ENCODE data around the gene ZFAND2A. TPM values are rescaled to one million over a fixed set of nuclear protein-coding genes. Genes with fewer than 3 reads are reported as not detected.

Gene ZFAND2A
- total and polyA plus RNA-seq, 7 experiments from 2014 or later: 21.2 to 74.5 (median 43.2) TPM

DNA sequence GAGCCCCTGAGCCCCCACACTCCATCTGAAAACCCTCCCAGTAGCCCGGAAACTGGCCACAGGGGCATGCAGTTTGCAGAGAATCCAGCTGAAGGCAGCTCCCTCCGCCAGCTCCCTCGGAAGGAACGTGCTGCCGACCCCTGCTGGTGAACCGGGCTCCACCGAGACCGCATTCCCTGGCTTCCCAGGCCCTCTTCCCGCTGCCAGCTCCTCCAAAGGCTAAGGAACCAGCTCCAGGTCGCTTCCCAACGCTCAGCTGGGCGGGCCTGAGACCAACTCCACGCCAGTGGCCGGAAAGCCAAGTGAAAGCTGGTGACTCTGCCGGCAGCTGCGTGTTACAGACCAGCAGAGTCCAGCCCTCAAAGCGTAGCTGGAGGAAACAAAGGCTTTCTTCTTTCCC lies 36.3 kb downstream of the ZFAND2A start:
- no peak for ATAC-seq

DNA sequence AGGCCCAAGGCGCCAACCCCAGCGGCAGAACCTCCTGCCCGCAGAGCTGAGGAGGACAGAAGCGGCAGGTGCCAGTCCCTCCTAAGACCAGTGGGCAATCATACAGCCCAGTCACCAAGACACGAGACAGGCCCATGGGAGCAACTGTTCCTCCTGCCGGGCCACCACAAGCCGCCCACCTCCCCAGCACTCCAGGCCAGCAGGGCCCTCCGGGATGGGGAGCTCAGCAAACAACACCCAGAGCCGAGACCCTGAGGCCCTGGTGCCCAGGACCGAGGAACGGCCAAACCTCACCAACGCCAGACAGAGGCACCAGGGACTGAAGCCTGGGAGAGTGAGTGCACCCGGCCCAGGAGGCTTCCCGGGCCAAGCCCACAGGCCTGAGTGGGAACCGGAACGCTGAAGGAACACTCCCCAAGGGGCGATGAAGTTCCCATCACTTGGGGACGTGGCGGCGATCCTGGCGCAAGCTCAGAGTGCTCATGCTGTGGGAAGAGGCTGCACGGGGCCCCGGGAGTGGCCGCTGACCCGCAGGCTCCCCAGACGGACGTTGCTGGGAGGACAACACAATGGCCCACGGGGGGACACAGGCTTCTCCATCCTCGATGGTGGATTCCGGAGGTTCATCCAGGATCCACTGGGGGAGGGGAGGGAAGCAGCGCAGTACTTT lies 37.0 kb downstream of the ZFAND2A start:
- H3K36me3 Mint-ChIP-seq: peaks cover 0 to 9% (median 3%) of the 10 kb centered on the region in 5 donors
- Histone ChIP-seq H3K4me3 (ENCODE audit: low read length) (no peak overlapping the region), H3K4me1 (ENCODE audit: control insufficient read depth in 2 of 2, insufficient read depth in 2 of 2, low read length in 2 of 2) (peaks cover 0 to 3% of the 10 kb centered on the region in 2 donors), H3K9me3 (ENCODE audit: control insufficient read depth in 2 of 3, low read length in 3 of 3) (no peaks in the 10 kb centered on the region), H3K27ac (ENCODE audit: low read depth, low read length) (no peak overlapping the region), H3K36me3 (ENCODE audit: control insufficient read depth in 2 of 3, insufficient read depth in 3 of 3, low read length in 3 of 3) (peaks cover 0 to 17% (median 0%) of the 10 kb centered on the region in 3 experiments), H3K27me3 (ENCODE audit: control insufficient read depth in 2 of 2, insufficient read depth in 2 of 2, low read length in 2 of 2) (no peaks in the 10 kb centered on the region)
- ChIA-PET CTCF (interaction anchor here (0.8 kb wide), 1 partner anchor 10 kb away, joined by 3 read pairs; no protein-coding TSS in a partner anchor), POLR2A (no interaction called here)
- no peak for ATAC-seq
- intact Hi-C loops (cut with micrococcal nuclease): no loop called here
- H3K27ac Mint-ChIP-seq: no peak overlapping the region
- DNase-seq: no peak
- peaks cover 7 to 17% (median 12%) of the 10 kb centered on the region in 7 donors for H3K4me1 Mint-ChIP-seq
- H3K4me3 Mint-ChIP-seq: no peak overlapping the region
- no peaks in the 10 kb centered on the region for H3K9me3 Mint-ChIP-seq
- H3K27me3 Mint-ChIP-seq: no peaks in the 10 kb centered on the region

More for the DNA sequence above, 36.3 kb downstream of the ZFAND2A start:
- Histone ChIP-seq H3K27me3 (ENCODE audit: control insufficient read depth in 2 of 2, insufficient read depth in 2 of 2, low read length in 2 of 2) (no peaks in the 10 kb centered on the region), H3K36me3 (ENCODE audit: control insufficient read depth in 2 of 3, insufficient read depth in 3 of 3, low read length in 3 of 3) (peaks cover 0 to 17% (median 0%) of the 10 kb centered on the region in 3 experiments), H3K27ac (ENCODE audit: low read depth, low read length) (no peak overlapping the region), H3K9me3 (ENCODE audit: control insufficient read depth in 2 of 3, low read length in 3 of 3) (no peaks in the 10 kb centered on the region), H3K4me1 (ENCODE audit: control insufficient read depth in 2 of 2, insufficient read depth in 2 of 2, low read length in 2 of 2) (peaks cover 0 to 3% of the 10 kb centered on the region in 2 donors), H3K4me3 (ENCODE audit: low read length) (no peak overlapping the region)
- ChIA-PET POLR2A (no interaction called here), CTCF (no interaction called here)
- DNase-seq: no peak
- Mint-ChIP-seq H3K27me3 (no peaks in the 10 kb centered on the region), H3K27ac (no peak overlapping the region), H3K36me3 (peaks cover 0 to 9% (median 3%) of the 10 kb centered on the region in 5 donors), H3K4me3 (no peak overlapping the region), H3K9me3 (no peaks in the 10 kb centered on the region), H3K4me1 (peaks cover 6 to 11% (median 7%) of the 10 kb centered on the region in 7 donors)
- intact Hi-C loops (cut with micrococcal nuclease): no loop called here

DNA sequence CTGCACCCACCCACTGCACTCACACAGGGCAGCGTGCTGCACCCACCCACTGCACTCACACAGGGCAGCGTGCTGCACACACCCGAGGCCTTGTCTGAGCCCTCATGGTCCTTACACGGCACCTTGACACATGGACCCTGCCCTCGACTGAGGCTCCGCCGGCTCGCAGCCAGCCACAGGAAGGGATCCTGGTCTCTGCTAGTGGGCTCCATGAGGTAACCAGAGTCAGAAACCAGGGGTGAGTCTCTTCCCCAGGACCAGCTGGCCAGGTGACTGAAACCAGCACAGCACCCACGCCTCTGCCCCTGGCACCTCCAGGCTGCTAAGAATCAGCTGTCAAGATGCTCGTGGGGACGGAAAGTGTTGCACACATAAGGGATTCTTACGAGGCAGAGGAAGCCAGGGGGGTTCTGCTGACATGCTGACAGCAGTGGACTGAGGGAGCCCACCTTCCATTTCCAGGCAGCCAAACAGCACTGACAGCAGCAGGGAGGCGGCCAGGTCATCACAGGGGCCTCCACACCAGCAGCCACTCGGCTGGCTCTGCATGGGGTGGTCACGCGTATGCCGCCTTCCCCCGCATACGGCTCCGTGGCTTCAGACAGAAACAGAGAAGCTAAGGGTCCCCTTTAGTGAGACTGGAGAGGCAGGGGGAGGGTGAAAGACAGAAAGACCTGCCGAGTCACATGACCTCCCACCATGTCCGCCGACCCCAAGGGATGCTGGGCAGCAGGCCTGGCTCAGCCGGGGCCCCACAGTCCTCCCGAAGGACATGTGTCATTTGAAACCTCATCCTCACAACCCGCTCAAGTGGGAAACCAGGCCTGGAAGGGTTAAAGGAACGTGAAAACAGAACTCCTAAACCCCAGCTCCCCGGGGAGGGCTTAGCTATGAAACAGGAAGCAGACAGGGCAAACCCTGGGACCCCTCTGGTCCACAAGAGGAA lies 37.8 kb downstream of the ZFAND2A start:
- ChIA-PET POLR2A (no interaction called here), CTCF (interaction anchor here (0.8 kb wide), 1 partner anchor 10 kb away, joined by 3 read pairs; no protein-coding TSS in a partner anchor)
- Histone ChIP-seq H3K36me3 (ENCODE audit: control insufficient read depth in 2 of 3, insufficient read depth in 3 of 3, low read length in 3 of 3) (peaks cover 0 to 17% (median 0%) of the 10 kb centered on the region in 3 experiments), H3K4me1 (ENCODE audit: control insufficient read depth in 2 of 2, insufficient read depth in 2 of 2, low read length in 2 of 2) (peaks cover 0 to 3% of the 10 kb centered on the region in 2 donors), H3K27ac (ENCODE audit: low read depth, low read length) (no peak overlapping the region), H3K4me3 (ENCODE audit: low read length) (no peak overlapping the region), H3K27me3 (ENCODE audit: control insufficient read depth in 2 of 2, insufficient read depth in 2 of 2, low read length in 2 of 2) (no peaks in the 10 kb centered on the region), H3K9me3 (ENCODE audit: control insufficient read depth in 2 of 3, low read length in 3 of 3) (no peaks in the 10 kb centered on the region)
- peaks cover 0 to 2% (median 0%) of the 10 kb centered on the region in 11 donors for H3K9me3 Mint-ChIP-seq
- no peak overlapping the region for H3K4me3 Mint-ChIP-seq
- peaks cover 0 to 9% (median 3%) of the 10 kb centered on the region in 5 donors for H3K36me3 Mint-ChIP-seq
- DNase-seq: no peak
- no peak for ATAC-seq
- intact Hi-C loops (cut with micrococcal nuclease): no loop called here
- H3K27ac Mint-ChIP-seq: no peak overlapping the region
- H3K4me1 Mint-ChIP-seq: peaks cover 7 to 20% (median 15%) of the 10 kb centered on the region in 7 donors
- H3K27me3 Mint-ChIP-seq: no peaks in the 10 kb centered on the region

DNA sequence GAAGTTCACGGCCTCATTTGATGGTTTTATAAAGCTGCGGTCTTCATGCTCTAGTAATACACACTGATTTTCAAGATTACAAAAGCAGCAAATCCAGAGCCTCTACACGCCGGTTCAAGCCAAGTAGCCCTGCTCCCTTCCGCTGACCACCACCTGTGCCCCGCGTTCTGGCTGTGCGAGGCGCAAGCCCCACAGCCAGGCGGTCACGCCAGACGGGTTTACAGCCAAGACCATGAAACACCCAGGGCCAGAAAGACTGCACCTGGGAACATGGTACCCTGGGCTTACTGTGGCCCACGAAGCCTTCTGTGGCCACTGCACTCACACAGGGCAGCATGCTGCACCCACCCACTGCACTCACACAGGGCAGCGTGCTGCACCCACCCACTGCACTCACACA lies 38.5 kb downstream of the ZFAND2A start:
- H3K27me3 ChIP-seq (ENCODE audit: control insufficient read depth in 2 of 2, insufficient read depth in 2 of 2, low read length in 2 of 2): no peaks in the 10 kb centered on the region
- Mint-ChIP-seq H3K27ac (no peak overlapping the region), H3K9me3 (peaks cover 0 to 2% (median 0%) of the 10 kb centered on the region in 11 donors), H3K36me3 (peaks cover 0 to 4% (median 3%) of the 10 kb centered on the region in 5 donors), H3K4me3 (no peak overlapping the region), H3K4me1 (peaks cover 7 to 20% (median 15%) of the 10 kb centered on the region in 7 donors), H3K27me3 (no peaks in the 10 kb centered on the region)
- H3K27ac ChIP-seq (ENCODE audit: low read depth, low read length): no peak overlapping the region
- POLR2A ChIA-PET: no interaction called here
- H3K9me3 ChIP-seq (ENCODE audit: control insufficient read depth in 2 of 3, low read length in 3 of 3): no peaks in the 10 kb centered on the region
- H3K4me3 ChIP-seq (ENCODE audit: low read length): no peak overlapping the region
- H3K36me3 ChIP-seq (ENCODE audit: control insufficient read depth in 2 of 3, insufficient read depth in 3 of 3, low read length in 3 of 3): peaks cover 0 to 10% (median 0%) of the 10 kb centered on the region in 3 experiments
- DNase-seq (no peak), ATAC-seq (no peak)
- CTCF ChIA-PET: no interaction called here
- intact Hi-C loops (cut with micrococcal nuclease): no loop called here
- peaks cover 0 to 3% of the 10 kb centered on the region in 2 donors for H3K4me1 ChIP-seq (ENCODE audit: control insufficient read depth in 2 of 2, insufficient read depth in 2 of 2, low read length in 2 of 2)

DNA sequence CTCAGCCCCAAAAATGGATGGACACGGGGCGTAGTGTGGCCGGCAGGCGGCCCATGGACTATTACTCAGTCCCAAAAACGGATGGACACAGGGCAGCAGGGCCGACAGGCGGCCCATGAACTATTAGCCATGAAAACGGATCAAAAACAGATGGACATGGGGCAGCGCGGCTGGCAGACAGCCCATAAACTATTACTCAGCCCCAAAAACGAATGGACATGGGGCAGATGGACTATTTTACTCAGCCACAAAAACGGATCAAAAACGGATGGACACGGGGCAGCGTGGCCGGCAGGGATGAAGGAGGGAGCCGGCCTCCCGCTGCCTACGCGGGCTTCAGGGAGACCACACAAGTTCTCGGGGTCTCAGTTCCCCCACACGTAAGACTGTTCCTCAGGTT lies 39.2 kb downstream of the ZFAND2A start:
- Histone ChIP-seq H3K4me3 (ENCODE audit: low read length) (no peak overlapping the region), H3K27ac (ENCODE audit: low read depth, low read length) (no peak overlapping the region), H3K27me3 (ENCODE audit: control insufficient read depth in 2 of 2, insufficient read depth in 2 of 2, low read length in 2 of 2) (no peaks in the 10 kb centered on the region), H3K9me3 (ENCODE audit: control insufficient read depth in 2 of 3, low read length in 3 of 3) (no peaks in the 10 kb centered on the region), H3K4me1 (ENCODE audit: control insufficient read depth in 2 of 2, insufficient read depth in 2 of 2, low read length in 2 of 2) (peaks cover 0 to 3% of the 10 kb centered on the region in 2 donors), H3K36me3 (ENCODE audit: control insufficient read depth in 2 of 3, insufficient read depth in 3 of 3, low read length in 3 of 3) (peaks cover 0 to 9% (median 0%) of the 10 kb centered on the region in 3 experiments)
- Mint-ChIP-seq H3K4me3 (no peak overlapping the region), H3K27me3 (no peaks in the 10 kb centered on the region), H3K4me1 (peaks cover 7 to 20% (median 15%) of the 10 kb centered on the region in 7 donors), H3K9me3 (peaks cover 0 to 7% (median 0%) of the 10 kb centered on the region in 11 donors), H3K36me3 (peaks cover 0 to 4% (median 3%) of the 10 kb centered on the region in 5 donors), H3K27ac (no peak overlapping the region)
- ChIA-PET POLR2A (no interaction called here), CTCF (no interaction called here)
- ATAC-seq (no peak), DNase-seq (no peak)
- intact Hi-C loops (cut with micrococcal nuclease): no loop called here

DNA sequence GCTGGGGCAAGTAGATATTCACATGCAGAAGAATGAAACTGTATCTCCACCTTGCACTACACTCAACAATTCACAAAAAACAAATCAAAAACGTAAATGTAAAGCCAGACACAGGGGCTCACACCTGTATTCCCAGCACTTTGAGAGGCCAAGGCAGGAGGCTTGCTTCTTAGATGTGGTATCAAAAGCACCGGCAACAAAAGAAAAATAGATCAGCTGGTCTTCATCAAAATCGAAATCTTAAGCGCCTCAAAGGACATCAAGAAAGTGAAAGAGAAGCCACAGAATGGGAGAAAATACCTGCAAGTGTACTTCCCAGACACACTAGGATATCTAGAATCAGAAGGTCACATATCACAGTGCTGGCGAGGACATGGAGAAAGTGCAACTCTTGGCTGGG lies 40.8 kb downstream of the ZFAND2A start:
- peaks cover 0 to 4% (median 0%) of the 10 kb centered on the region in 5 donors for H3K36me3 Mint-ChIP-seq

More for the DNA sequence above, 40.8 kb downstream of the ZFAND2A start:
- peak overlapping the region in 5 of 10 donors; percentile 1 to 54 (median 34) for H3K4me3 Mint-ChIP-seq
- CTCF ChIA-PET: interaction anchor here (2.2 kb wide), 1 partner anchor 57 kb away, joined by 7 read pairs; no protein-coding TSS in a partner anchor
- H3K27me3 ChIP-seq (ENCODE audit: control insufficient read depth in 2 of 2, insufficient read depth in 2 of 2, low read length in 2 of 2): no peaks in the 10 kb centered on the region
- peaks cover 7 to 20% (median 15%) of the 10 kb centered on the region in 7 donors for H3K4me1 Mint-ChIP-seq
- no peaks in the 10 kb centered on the region for H3K27me3 Mint-ChIP-seq
- ATAC-seq: no peak
- no peaks in the 10 kb centered on the region for H3K9me3 ChIP-seq (ENCODE audit: control insufficient read depth in 2 of 3, low read length in 3 of 3)
- H3K27ac Mint-ChIP-seq: peak overlapping the region; percentile 53 to 76 (median 66)
- intact Hi-C loops (cut with micrococcal nuclease): no loop called here
- H3K36me3 ChIP-seq (ENCODE audit: control insufficient read depth in 2 of 3, insufficient read depth in 3 of 3, low read length in 3 of 3): no peaks in the 10 kb centered on the region
- no peak overlapping the region for H3K4me3 ChIP-seq (ENCODE audit: low read length)
- DNase-seq: no peak
- peaks cover 0 to 3% of the 10 kb centered on the region in 2 donors for H3K4me1 ChIP-seq (ENCODE audit: control insufficient read depth in 2 of 2, insufficient read depth in 2 of 2, low read length in 2 of 2)
- POLR2A ChIA-PET: no interaction called here
- no peak overlapping the region for H3K27ac ChIP-seq (ENCODE audit: low read depth, low read length)
- H3K9me3 Mint-ChIP-seq: peaks cover 0 to 7% (median 0%) of the 10 kb centered on the region in 11 donors

Data from naive thymus-derived CD4-positive, alpha-beta T cell (primary cell).